NCI-H2227 (cell line): ENCODE results near the gene NXNL2.

ENCODE experiments used
- DNase-seq: peaks from one replicate; lab custom pipeline; 2025; ENCODE audit not compliant: unreplicated experiment; lab: John Stamatoyannopoulos, UW

Gene NXNL2

GRCh38 chr9:88531920-88532698 lies 2.9 kb upstream of the NXNL2 start:
- DNase-seq, result no peak

- DNase-seq, result no peak
Measured at GRCh38 chr9:88533951-88534455, 975 bp upstream of the NXNL2 start.

GRCh38 chr9:88535226-88536022 lies 446 bp downstream of the NXNL2 start:
- no peak for DNase-seq

- no peak for DNase-seq
Measured at GRCh38 chr9:88536023-88536324, 996 bp downstream of the NXNL2 start.

GRCh38 chr9:88536951-88537760 lies 2.2 kb downstream of the NXNL2 start:
- DNase-seq, result no peak

GRCh38 chr9:88537761-88538091 lies 2.7 kb downstream of the NXNL2 start:
- DNase-seq, result peak; percentile 44

- no peak for DNase-seq
Measured at GRCh38 chr9:88538311-88539085, 3.5 kb downstream of the NXNL2 start.

- no peak for DNase-seq
Measured at GRCh38 chr9:88539246-88539645, 4.3 kb downstream of the NXNL2 start.

GRCh38 chr9:88540251-88540763 lies 5.3 kb downstream of the NXNL2 start:
- DNase-seq, result no peak

DNA sequence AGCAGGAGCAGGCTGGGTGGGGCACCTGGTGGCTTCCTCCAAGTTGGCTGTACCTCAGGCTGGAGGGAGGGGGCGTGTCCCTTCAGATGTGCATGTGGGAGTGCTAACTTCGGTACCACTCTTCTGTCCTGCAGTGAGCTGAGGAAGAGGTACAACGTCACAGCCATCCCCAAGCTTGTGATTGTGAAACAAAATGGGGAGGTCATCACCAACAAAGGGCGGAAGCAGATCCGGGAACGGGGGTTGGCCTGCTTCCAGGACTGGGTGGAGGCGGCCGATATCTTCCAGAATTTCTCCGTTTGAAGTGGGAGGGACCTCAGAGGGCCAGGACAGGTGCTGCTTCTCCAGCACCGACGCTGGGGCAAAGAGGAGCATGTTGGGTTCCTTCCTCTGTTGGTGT lies 9.3 kb downstream of the NXNL2 start:
- DNase-seq, result no peak

DNA sequence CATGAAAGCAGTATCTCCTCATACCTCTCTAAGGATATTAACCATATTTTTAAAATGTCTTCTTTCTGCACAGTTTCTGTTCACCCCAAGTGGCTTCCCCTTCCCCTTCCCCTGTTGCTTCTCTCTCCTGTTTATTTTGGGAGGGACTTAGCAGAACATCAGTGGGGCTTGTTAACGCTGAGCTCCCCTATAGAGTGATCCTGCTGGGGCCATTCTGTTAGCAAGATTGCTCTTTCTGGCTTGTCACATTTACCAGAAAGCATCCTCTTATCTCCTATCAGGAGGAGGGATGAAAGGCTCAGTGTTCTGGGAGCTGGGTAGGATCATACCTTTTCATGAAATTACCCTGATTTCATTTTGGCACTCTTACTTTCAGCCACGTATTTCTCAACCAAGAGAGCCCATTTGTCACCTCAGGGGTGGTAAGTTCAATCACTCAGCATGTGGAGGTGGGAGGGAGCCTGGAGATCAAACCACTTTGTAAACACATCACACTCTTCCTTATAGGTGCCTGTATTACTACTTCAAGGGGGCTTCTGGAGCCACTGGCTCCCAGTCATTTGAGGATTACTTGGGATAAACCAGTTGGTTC lies 16.7 kb downstream of the NXNL2 start:
- DNase-seq, result no peak

GRCh38 chr9:88553350-88553749 lies 18.4 kb downstream of the NXNL2 start:
- DNase-seq, result no peak

GRCh38 chr9:88555268-88555980 lies 20.4 kb downstream of the NXNL2 start:
- DNase-seq, result no peak

- DNase-seq, result no peak
Measured at GRCh38 chr9:88559661-88560060, 24.7 kb downstream of the NXNL2 start.

DNA sequence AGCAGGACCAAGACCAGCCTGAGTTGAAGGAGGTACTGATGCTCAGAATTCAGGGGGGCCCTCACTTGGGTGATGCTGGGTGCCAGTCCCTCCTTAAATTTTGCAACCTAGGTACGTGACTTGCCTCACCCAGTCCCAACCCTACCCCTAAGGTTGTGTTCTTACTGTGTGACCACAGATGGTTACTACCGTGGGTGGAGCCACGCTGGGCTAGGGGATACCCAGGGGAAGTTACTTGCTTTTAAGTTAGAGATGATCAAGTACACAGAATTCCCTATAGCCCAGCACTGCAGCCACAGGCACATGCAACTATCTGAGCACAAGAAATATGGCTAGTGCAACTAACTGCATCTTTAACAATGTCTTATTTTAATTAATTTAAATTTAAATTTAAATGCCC lies 32.9 kb downstream of the NXNL2 start:
- no peak for DNase-seq

- no peak for DNase-seq
Measured at GRCh38 chr9:88571419-88571818, 36.4 kb downstream of the NXNL2 start.

DNA sequence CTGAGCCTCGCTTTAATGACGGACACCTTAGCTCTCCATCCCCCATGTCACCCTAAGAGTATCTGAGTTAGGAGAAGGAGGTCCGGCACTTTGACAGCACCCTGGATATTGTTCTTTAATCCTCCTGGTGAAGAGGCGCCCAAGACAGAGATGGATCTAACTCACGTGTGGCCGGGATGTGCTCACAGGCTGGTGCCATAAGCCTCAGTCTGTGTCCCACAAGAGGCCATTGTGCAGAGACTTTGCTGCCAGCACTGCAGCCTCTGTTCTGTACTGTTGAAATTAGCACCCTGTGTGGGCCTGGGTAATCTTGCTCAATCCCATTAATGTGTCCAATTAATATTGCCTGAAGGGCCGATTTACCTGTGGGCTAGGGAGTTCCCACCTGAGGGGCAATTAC lies 37.7 kb downstream of the NXNL2 start:
- no peak for DNase-seq

GRCh38 chr9:88574953-88575352 lies 40.0 kb downstream of the NXNL2 start:
- DNase-seq, result no peak

GRCh38 chr9:88577256-88578120 lies 42.5 kb downstream of the NXNL2 start:
- DNase-seq, result no peak
